Esophagus muscularis mucosa (tissue), 3 donors: ENCODE data around the gene PXDN.

Experiments
- EP300 ChIP-seq: sonication (generic); formaldehyde crosslinking; IDR thresholded peaks from one replicate; pipeline ENCODE4 v1.6.1; 2017; ENCODE audit warnings: antibody characterized with exemption
- TF ChIP-seq, protein P1 (sequence below), 3 experiments: fragments of 200-600 bp in 2 of 3; fragments of 450-650 bp in 1 of 3; sonication (generic) in 2 of 3; IDR thresholded peaks; one replicate each; pipeline ENCODE4 v1.5.1; 2017 to 2019; ENCODE audit warnings: antibody characterized with exemption in 3 of 3, mild to moderate bottlenecking in 2 of 3, moderate library complexity in 1 of 3

DNA sequence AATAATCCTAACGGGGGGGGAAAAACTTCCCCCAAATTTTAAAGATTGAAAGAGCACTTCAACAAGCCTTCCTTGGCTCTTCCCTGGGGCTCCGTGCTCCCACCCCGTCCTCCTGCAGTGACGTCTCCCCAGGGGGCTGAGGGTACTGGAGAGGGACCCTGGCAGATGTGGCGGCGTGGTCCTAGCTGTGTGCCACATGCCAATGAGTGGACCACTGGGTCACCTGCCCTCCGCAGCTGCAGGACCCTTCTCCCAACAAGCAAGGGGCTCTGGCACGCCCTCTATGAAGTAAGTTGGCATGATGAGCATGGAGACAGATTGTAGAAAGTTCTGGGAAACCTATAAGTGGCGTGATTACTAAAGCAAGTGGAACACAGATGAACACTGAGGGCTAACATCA is 46.7 kb downstream of the PXDN start:
- no peak for TF ChIP-seq EP300
- TF ChIP-seq, protein P1, sequence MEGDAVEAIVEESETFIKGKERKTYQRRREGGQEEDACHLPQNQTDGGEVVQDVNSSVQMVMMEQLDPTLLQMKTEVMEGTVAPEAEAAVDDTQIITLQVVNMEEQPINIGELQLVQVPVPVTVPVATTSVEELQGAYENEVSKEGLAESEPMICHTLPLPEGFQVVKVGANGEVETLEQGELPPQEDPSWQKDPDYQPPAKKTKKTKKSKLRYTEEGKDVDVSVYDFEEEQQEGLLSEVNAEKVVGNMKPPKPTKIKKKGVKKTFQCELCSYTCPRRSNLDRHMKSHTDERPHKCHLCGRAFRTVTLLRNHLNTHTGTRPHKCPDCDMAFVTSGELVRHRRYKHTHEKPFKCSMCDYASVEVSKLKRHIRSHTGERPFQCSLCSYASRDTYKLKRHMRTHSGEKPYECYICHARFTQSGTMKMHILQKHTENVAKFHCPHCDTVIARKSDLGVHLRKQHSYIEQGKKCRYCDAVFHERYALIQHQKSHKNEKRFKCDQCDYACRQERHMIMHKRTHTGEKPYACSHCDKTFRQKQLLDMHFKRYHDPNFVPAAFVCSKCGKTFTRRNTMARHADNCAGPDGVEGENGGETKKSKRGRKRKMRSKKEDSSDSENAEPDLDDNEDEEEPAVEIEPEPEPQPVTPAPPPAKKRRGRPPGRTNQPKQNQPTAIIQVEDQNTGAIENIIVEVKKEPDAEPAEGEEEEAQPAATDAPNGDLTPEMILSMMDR (IDR thresholded peaks at IDR 0.05): no peak
